Suprapubic skin (tissue), 4 donors: Measurements from ENCODE around the gene BFSP2. TPM values are rescaled to one million over a fixed set of nuclear protein-coding genes. Genes with fewer than 3 reads are reported as not detected.
A peak's percentile ranks its signal among the peaks of the same experiment; 100 is the strongest.

ENCODE experiments used
- DNase-seq, 2 donors: peaks; one replicate each; pipeline ENCODE4 v3.0.0-alpha.2; 2019; ENCODE audit warnings: low spot score in 2 of 2
- H3K27ac ChIP-seq: fragments of 200-600 bp; sonication (generic); one replicate; pipeline ENCODE4 v1.5.1; 2019
- H3K27me3 ChIP-seq: fragments of 200-600 bp; sonication (generic); one replicate; pipeline ENCODE4 v1.5.1; 2019
- H3K36me3 ChIP-seq: fragments of 200-600 bp; sonication (generic); one replicate; pipeline ENCODE4 v1.5.1; 2019
- H3K4me1 ChIP-seq: fragments of 200-600 bp; sonication (generic); one replicate; pipeline ENCODE4 v1.5.1; 2019
- H3K4me3 ChIP-seq: fragments of 200-600 bp; sonication (generic); one replicate; pipeline ENCODE4 v1.5.1; 2019; ENCODE audit warnings: mild to moderate bottlenecking
- H3K9me3 ChIP-seq: fragments of 200-600 bp; sonication (generic); one replicate; pipeline ENCODE4 v1.5.1; 2019
- EP300 ChIP-seq: sonication (generic); formaldehyde crosslinking; IDR thresholded peaks from one replicate; pipeline ENCODE4 v1.6.1; 2017; ENCODE audit warnings: antibody characterized with exemption
- POLR2A ChIP-seq, 2 donors: fragments of 450-650 bp; IDR thresholded peaks; one replicate each; pipeline ENCODE4 v1.6.1; 2017; ENCODE audit warnings: antibody characterized with exemption in 2 of 2, mild to moderate bottlenecking in 2 of 2, moderate library complexity in 2 of 2
- POLR2AphosphoS5 ChIP-seq, 3 donors: sonication (generic); formaldehyde crosslinking; IDR thresholded peaks; one replicate each; pipeline ENCODE4 v1.6.1; 2017; ENCODE audit warnings: antibody characterized with exemption in 3 of 3
- WGBS: methylation state at CpG from one replicate; pipeline ENCODE4 v1.1.5; 2018; 5-methylcytosine and 5-hydroxymethylcytosine counted together
- total RNA-seq, 4 donors: library from RNA; depleted of rRNA; stranded (reverse); fragments of >200 nt; gene quantifications; one replicate each; pipeline ENCODE4 v1.1.0, GENCODE V29; 2016
- TF ChIP-seq, protein P1 (sequence below), 2 donors: fragments of 200-600 bp in 1 of 2; fragments of 450-650 bp in 1 of 2; sonication (generic) in 1 of 2; IDR thresholded peaks; one replicate each; pipeline ENCODE4 v1.5.1; 2016 to 2019; ENCODE audit warnings: antibody characterized with exemption in 2 of 2, mild to moderate bottlenecking in 1 of 2, moderate library complexity in 1 of 2

The BFSP2 gene
- total RNA-seq, 4 donors from 2014 or later: 2.3 TPM; not detected in 3

- peaks cover 23% of the 10 kb centered on the region for H3K4me1 ChIP-seq
- H3K9me3 ChIP-seq: no peaks in the 10 kb centered on the region
- no peak for DNase-seq
- no peak for TF ChIP-seq POLR2A (IDR thresholded peaks at IDR 0.05)
- no peak for TF ChIP-seq EP300
- TF ChIP-seq, protein P1, sequence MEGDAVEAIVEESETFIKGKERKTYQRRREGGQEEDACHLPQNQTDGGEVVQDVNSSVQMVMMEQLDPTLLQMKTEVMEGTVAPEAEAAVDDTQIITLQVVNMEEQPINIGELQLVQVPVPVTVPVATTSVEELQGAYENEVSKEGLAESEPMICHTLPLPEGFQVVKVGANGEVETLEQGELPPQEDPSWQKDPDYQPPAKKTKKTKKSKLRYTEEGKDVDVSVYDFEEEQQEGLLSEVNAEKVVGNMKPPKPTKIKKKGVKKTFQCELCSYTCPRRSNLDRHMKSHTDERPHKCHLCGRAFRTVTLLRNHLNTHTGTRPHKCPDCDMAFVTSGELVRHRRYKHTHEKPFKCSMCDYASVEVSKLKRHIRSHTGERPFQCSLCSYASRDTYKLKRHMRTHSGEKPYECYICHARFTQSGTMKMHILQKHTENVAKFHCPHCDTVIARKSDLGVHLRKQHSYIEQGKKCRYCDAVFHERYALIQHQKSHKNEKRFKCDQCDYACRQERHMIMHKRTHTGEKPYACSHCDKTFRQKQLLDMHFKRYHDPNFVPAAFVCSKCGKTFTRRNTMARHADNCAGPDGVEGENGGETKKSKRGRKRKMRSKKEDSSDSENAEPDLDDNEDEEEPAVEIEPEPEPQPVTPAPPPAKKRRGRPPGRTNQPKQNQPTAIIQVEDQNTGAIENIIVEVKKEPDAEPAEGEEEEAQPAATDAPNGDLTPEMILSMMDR (IDR thresholded peaks at IDR 0.05): no peak
- no peak for TF ChIP-seq POLR2AphosphoS5 (IDR thresholded peaks at IDR 0.05)
- H3K27me3 ChIP-seq: no peaks in the 10 kb centered on the region
- H3K4me3 ChIP-seq: no peak overlapping the region
- 55% methylated on average over 3 of the region's 3 CpGs for WGBS
- no peaks in the 10 kb centered on the region for H3K36me3 ChIP-seq
- H3K27ac ChIP-seq: no peak overlapping the region
These were observed 57.2 kb downstream of the BFSP2 start for GRCh38 chr3:133457025-133457424.

DNA sequence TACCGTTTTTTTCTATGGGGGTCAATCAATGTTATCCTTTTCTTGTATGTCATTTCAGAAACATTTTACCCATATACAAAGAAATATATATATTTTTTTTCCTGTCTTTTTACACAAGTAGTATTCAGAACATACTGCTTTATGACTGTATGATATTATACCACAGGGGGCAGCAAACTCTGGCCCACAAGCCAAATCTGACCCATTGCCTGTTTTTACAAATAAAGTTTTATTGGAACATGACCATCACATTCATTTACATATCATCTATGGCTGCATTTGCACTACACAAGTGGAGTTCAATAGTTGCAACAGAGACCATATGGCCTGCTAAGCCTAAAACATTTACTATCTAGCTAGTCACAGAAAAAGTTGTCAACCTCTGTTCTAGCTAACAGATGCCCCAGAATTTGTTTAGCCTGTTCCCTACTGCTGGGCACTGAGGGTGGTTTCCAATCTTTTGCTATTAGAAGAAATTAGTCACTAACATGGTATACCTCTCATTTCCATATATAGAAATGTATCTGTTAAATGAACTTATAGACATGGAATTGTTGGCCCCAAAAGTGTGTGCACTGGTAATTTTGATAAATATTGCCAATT lies 57.7 kb downstream of the BFSP2 start:
- no peaks in the 10 kb centered on the region for H3K27me3 ChIP-seq
- WGBS: 75% methylated on average over 1 of the region's 1 CpG
- no peak for TF ChIP-seq POLR2AphosphoS5 (IDR thresholded peaks at IDR 0.05)
- no peak for TF ChIP-seq EP300
- no peak for TF ChIP-seq POLR2A (IDR thresholded peaks at IDR 0.05)
- TF ChIP-seq, protein P1 (IDR thresholded peaks at IDR 0.05): no peak
- peaks cover 23% of the 10 kb centered on the region for H3K4me1 ChIP-seq
- no peak for DNase-seq
- H3K9me3 ChIP-seq: no peaks in the 10 kb centered on the region
- no peaks in the 10 kb centered on the region for H3K36me3 ChIP-seq
- H3K4me3 ChIP-seq: no peak overlapping the region
- H3K27ac ChIP-seq: no peak overlapping the region

- no peaks in the 10 kb centered on the region for H3K36me3 ChIP-seq
- no peak for DNase-seq
- no peak overlapping the region for H3K4me3 ChIP-seq
- no peak overlapping the region for H3K27ac ChIP-seq
- TF ChIP-seq EP300 (no peak), POLR2AphosphoS5 (IDR thresholded peaks at IDR 0.05) (no peak), POLR2A (IDR thresholded peaks at IDR 0.05) (no peak)
- TF ChIP-seq, protein P1 (IDR thresholded peaks at IDR 0.05): no peak
- H3K9me3 ChIP-seq: no peaks in the 10 kb centered on the region
- H3K27me3 ChIP-seq: no peaks in the 10 kb centered on the region
- 39% methylated on average over 6 of the region's 6 CpGs for WGBS
- H3K4me1 ChIP-seq: peaks cover 35% of the 10 kb centered on the region
These were observed 59.5 kb downstream of the BFSP2 start for GRCh38 chr3:133459400-133459799.

- peaks cover 35% of the 10 kb centered on the region for H3K4me1 ChIP-seq
These were observed 61.0 kb downstream of the BFSP2 start for GRCh38 chr3:133460809-133461208.

GRCh38 chr3:133461291-133461690 lies 61.4 kb downstream of the BFSP2 start:
- Histone ChIP-seq H3K4me1 (peaks cover 35% of the 10 kb centered on the region), H3K9me3 (no peaks in the 10 kb centered on the region), H3K4me3 (no peak overlapping the region), H3K27ac (peak overlapping the region; percentile 48), H3K36me3 (no peaks in the 10 kb centered on the region), H3K27me3 (no peaks in the 10 kb centered on the region)
- TF ChIP-seq, protein P1 (IDR thresholded peaks at IDR 0.05): no peak
- TF ChIP-seq POLR2A (IDR thresholded peaks at IDR 0.05): no peak
- no peak for TF ChIP-seq EP300
- DNase-seq: no peak
- WGBS: 41% methylated on average over 4 of the region's 4 CpGs

More at GRCh38 chr3:133460809-133461208, 61.0 kb downstream of the BFSP2 start:
- DNase-seq: no peak
- Histone ChIP-seq H3K27me3 (no peaks in the 10 kb centered on the region), H3K4me3 (no peak overlapping the region), H3K27ac (peak overlapping the region; percentile 48), H3K9me3 (no peaks in the 10 kb centered on the region), H3K36me3 (no peaks in the 10 kb centered on the region)
- WGBS: 50% methylated on average over 3 of the region's 3 CpGs
- TF ChIP-seq POLR2AphosphoS5 (IDR thresholded peaks at IDR 0.05) (no peak), POLR2A (IDR thresholded peaks at IDR 0.05) (no peak), EP300 (no peak)
- TF ChIP-seq, protein P1 (IDR thresholded peaks at IDR 0.05): no peak
